Measurements from ENCODE around the gene CANT1. TPM values are rescaled to one million over a fixed set of nuclear protein-coding genes. Genes with fewer than 3 reads are reported as not detected.

CANT1 gene
- 24.1 and 28.7 TPM in 2 replicates for total RNA-seq

GRCh38 chr17:79009397-79010303, at the start of gene CANT1:
Gene CANT1, minus strand, starts transcription at chr17:79009764. Its CDS starts 12,142 bp downstream, at chr17:78997622.

GRCh38 chr17:79023886-79024771, 14.6 kb upstream of the CANT1 start, which contains the start of gene C1QTNF1:
Gene C1QTNF1, plus strand, starts transcription at chr17:79024169. Its CDS starts 19,800 bp downstream, at chr17:79043969.

GRCh38 chr17:78979780-78980623, 29.6 kb downstream of the CANT1 start, which contains the start of gene LGALS3BP:
Gene LGALS3BP, minus strand, starts transcription at chr17:78979923. Its CDS starts 2,732 bp downstream, at chr17:78977191.

Other genes with a start within 250 kb of the CANT1 start
- 9.5 and 11.0 TPM in 2 replicates for gene CYTH1, start 227.5 kb downstream of the CANT1 start, total RNA-seq
- gene USP36, start 168.9 kb downstream of the CANT1 start, total RNA-seq: 25.3 and 28.5 TPM in 2 replicates
- 0.20 and 0.62 TPM in 2 replicates for gene CEP295NL, start 106.6 kb downstream of the CANT1 start, total RNA-seq
- gene TIMP2, start 84.4 kb downstream of the CANT1 start, total RNA-seq: 392 and 404 TPM in 2 replicates
- gene LGALS3BP, start 29.8 kb downstream of the CANT1 start, total RNA-seq: 579 and 706 TPM in 2 replicates
- gene C1QTNF1, start 14.4 kb upstream of the CANT1 start, total RNA-seq: 587 and 650 TPM in 2 replicates
- gene ENGASE, start 65.1 kb upstream of the CANT1 start, total RNA-seq: 9.8 and 13.4 TPM in 2 replicates